Measurements from ENCODE around the gene ZFPL1. TPM values are rescaled to one million over a fixed set of nuclear protein-coding genes. Genes with fewer than 3 reads are reported as not detected.

ZFPL1 gene
- total and polyA plus RNA-seq, 2 donors (not counting 3 experiments of a cell fraction or from before 2014, with no cell fraction given): 37.6 to 139 TPM

DNA sequence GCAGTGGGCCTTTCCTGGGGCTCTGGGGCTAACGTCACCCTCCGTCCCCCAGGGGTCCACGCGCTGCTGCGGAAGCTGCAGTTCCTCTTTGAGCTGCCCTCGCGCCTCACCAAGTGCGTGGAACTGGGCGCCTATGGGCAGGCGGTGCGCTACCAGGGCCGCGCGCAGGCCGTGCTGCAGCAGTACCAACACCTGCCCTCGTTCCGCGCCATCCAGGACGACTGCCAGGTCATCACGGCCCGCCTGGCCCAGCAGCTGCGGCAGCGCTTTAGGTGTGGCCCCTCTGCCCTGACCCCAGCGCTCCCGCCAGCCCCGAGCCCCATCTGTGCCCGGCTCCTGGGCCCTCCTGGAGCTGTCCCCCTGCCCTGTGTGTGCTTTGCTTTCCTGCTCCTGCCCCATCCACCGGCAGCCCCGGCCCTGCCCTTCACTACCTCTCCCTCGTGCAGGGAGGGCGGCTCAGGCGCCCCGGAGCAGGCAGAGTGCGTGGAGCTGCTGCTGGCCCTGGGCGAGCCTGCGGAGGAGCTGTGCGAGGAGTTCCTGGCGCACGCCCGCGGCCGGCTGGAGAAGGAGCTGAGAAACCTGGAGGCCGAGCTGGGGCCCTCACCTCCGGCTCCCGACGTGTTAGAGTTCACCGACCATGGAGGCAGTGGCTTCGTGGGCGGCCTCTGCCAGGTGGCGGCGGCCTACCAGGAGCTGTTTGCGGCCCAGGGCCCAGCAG is 23.9 kb downstream of the ZFPL1 start:
- dilution Hi-C loops (cut with MboI; ENCODE audit: extremely low pct_ligation_motif_present, low sequenced_read_pairs) (no loop called here), intact Hi-C loops (cut with micrococcal nuclease) (no loop called here)
- Histone ChIP-seq H3K4me3 (replicated peaks in 1 of 3; ENCODE audit: insufficient read depth in 1 of 3, low read depth in 1 of 3, low read length in 3 of 3) (no peak overlapping the region), H3K9me3 (replicated peaks; ENCODE audit: control insufficient read depth, insufficient read depth, low read length) (no peaks in the 10 kb centered on the region), H3K9ac (replicated peaks; ENCODE audit: extremely low read depth, insufficient read depth, low read length) (no peak overlapping the region), H3K27me3 (ENCODE audit: control insufficient read depth in 2 of 2, insufficient read depth in 2 of 2, low read length in 2 of 2) (no peaks in the 10 kb centered on the region), H3K4me2 (ENCODE audit: insufficient read depth, low read length) (no peak overlapping the region), H3K79me2 (ENCODE audit: control insufficient read depth, insufficient read depth, low read length) (peaks cover 6% of the 10 kb centered on the region), H3K9me1 (replicated peaks; ENCODE audit: control insufficient read depth, extremely low read depth, insufficient read depth, low read length) (no peaks in the 10 kb centered on the region), H4K20me1 (replicated peaks; ENCODE audit: control insufficient read depth, extremely low read depth, insufficient read depth, low read length) (no peaks in the 10 kb centered on the region), H3K27ac (ENCODE audit: insufficient read depth, low read depth, low read length) (no peak overlapping the region), H3K4me1 (ENCODE audit: control insufficient read depth, extremely low read depth, insufficient read depth, low read length) (peaks cover 7% of the 10 kb centered on the region), H2AFZ (ENCODE audit: low read depth, low read length) (no peak overlapping the region), H3K36me3 (ENCODE audit: control insufficient read depth in 2 of 2, extremely low read depth in 1 of 2, insufficient read depth in 2 of 2, low read length in 2 of 2) (peaks cover 0 to 18% of the 10 kb centered on the region in 2 experiments)
- TF ChIP-seq, protein P1, sequence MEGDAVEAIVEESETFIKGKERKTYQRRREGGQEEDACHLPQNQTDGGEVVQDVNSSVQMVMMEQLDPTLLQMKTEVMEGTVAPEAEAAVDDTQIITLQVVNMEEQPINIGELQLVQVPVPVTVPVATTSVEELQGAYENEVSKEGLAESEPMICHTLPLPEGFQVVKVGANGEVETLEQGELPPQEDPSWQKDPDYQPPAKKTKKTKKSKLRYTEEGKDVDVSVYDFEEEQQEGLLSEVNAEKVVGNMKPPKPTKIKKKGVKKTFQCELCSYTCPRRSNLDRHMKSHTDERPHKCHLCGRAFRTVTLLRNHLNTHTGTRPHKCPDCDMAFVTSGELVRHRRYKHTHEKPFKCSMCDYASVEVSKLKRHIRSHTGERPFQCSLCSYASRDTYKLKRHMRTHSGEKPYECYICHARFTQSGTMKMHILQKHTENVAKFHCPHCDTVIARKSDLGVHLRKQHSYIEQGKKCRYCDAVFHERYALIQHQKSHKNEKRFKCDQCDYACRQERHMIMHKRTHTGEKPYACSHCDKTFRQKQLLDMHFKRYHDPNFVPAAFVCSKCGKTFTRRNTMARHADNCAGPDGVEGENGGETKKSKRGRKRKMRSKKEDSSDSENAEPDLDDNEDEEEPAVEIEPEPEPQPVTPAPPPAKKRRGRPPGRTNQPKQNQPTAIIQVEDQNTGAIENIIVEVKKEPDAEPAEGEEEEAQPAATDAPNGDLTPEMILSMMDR (IDR thresholded peaks at IDR 0.05; ENCODE audit: extremely low read depth in 1 of 2, insufficient read depth in 1 of 2, low read depth in 1 of 2, low read length in 2 of 2): no peak
- no peak for TF ChIP-seq POLR2AphosphoS5 (IDR thresholded peaks at IDR 0.05; ENCODE audit: insufficient read depth, low read depth, low read length)
- TF ChIP-seq JUN (IDR thresholded peaks at IDR 0.05; ENCODE audit: borderline replicate concordance, insufficient read depth, insufficient read length, low read depth): no peak
- TF ChIP-seq POLR2A (IDR thresholded peaks at IDR 0.05; ENCODE audit: low read depth, low read length): no peak
- TF ChIP-seq EZH2 (IDR thresholded peaks at IDR 0.05; ENCODE audit: borderline replicate concordance, low read depth, low read length, severe bottlenecking): no peak
- TF ChIP-seq, protein P2, sequence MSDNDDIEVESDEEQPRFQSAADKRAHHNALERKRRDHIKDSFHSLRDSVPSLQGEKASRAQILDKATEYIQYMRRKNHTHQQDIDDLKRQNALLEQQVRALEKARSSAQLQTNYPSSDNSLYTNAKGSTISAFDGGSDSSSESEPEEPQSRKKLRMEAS (IDR thresholded peaks at IDR 0.05; ENCODE audit: insufficient read depth, insufficient read length): no peak
- TF ChIP-seq GATA2 (IDR thresholded peaks at IDR 0.05; ENCODE audit: insufficient read depth, insufficient read length, low read depth, low read length): no peak
- no peak for TF ChIP-seq FOS (IDR thresholded peaks at IDR 0.05; ENCODE audit: borderline replicate concordance, insufficient read depth, low read length)
- no peak for TF ChIP-seq MYC (IDR thresholded peaks at IDR 0.05; ENCODE audit: low read depth, low read length)
- DNase-seq (ENCODE audit: low read depth, low spot score) (no peak), FAIRE-seq (no peak)
- CTCF ChIA-PET: interaction anchor here (0.7 to 0.8 kb wide), 2 partner anchors 11 to 73 kb away, joined by 3 read pairs; partner anchors contain the start of genes CAPN1 and VPS51
- POLR2A ChIA-PET: no interaction called here
- BruUV-seq (replicated peaks): no TSS peak

Data from endothelial cell of umbilical vein (primary cell).